H9 (cell line): ENCODE results near the gene TSC22D3. TPM values are rescaled to one million over a fixed set of nuclear protein-coding genes. Genes with fewer than 3 reads are reported as not detected.
A peak's percentile ranks its signal among the peaks of the same experiment; 100 is the strongest.

Source experiments
- DNase-seq: peaks from one replicate; pipeline ENCODE4 v3.0.0-alpha.2; 2017
- H2AFZ ChIP-seq: one replicate; pipeline ENCODE4 v1.6.1; 2013; ENCODE audit warnings: mild to moderate bottlenecking, low read length, control low read depth, moderate library complexity
- H2AK5ac ChIP-seq: 2 replicates; pipeline ENCODE4 v1.6.1; 2013; ENCODE audit warnings: low read length, control low read depth, mixed read lengths; ENCODE audit not compliant: insufficient read length
- H2BK120ac ChIP-seq: one replicate; pipeline ENCODE4 v1.6.1; 2013; ENCODE audit warnings: low read depth, mild to moderate bottlenecking, low read length, control low read depth, inconsistent platforms; ENCODE audit not compliant: poor library complexity, severe bottlenecking
- H2BK12ac ChIP-seq: 2 replicates; pipeline ENCODE4 v1.6.1; 2013; ENCODE audit warnings: low read length, control low read depth, mixed read lengths, low read depth; ENCODE audit not compliant: insufficient read length
- H2BK15ac ChIP-seq: 2 replicates; pipeline ENCODE4 v1.6.1; 2013; ENCODE audit warnings: low read depth, low read length, control low read depth
- H2BK20ac ChIP-seq: one replicate; pipeline ENCODE4 v1.6.1; 2013; ENCODE audit warnings: low read depth, mild to moderate bottlenecking, low read length, control low read depth, inconsistent platforms; ENCODE audit not compliant: poor library complexity, severe bottlenecking
- H2BK5ac ChIP-seq: 2 replicates; pipeline ENCODE4 v1.6.1; 2013; ENCODE audit warnings: low read length, control low read depth, mixed read lengths; ENCODE audit not compliant: insufficient read length
- H3K14ac ChIP-seq: 2 replicates; pipeline ENCODE4 v1.6.1; 2013; ENCODE audit warnings: low read length, control low read depth; ENCODE audit not compliant: insufficient read depth
- H3K18ac ChIP-seq: 2 replicates; pipeline ENCODE4 v1.6.1; 2013; ENCODE audit warnings: low read depth, mild to moderate bottlenecking, mixed read lengths, low read length, control low read depth; ENCODE audit not compliant: insufficient read length
- H3K23ac ChIP-seq: 2 replicates; pipeline ENCODE4 v1.6.1; 2013; ENCODE audit warnings: low read length, control low read depth, mixed read lengths, low read depth; ENCODE audit not compliant: insufficient read length
- H3K23me2 ChIP-seq: 2 replicates; pipeline ENCODE4 v1.6.1; 2013; ENCODE audit warnings: low read depth, mild to moderate bottlenecking, mixed read lengths, low read length, control low read depth; ENCODE audit not compliant: insufficient read length, poor library complexity, severe bottlenecking
- H3K27ac ChIP-seq: 2 replicates; pipeline ENCODE4 v1.5.1; 2013; ENCODE audit warnings: low read length, control low read depth, mixed read lengths, low read depth; ENCODE audit not compliant: insufficient read length
- H3K27me3 ChIP-seq: 2 replicates; pipeline ENCODE4 v1.6.1; 2013; ENCODE audit warnings: low read length, control low read depth, inconsistent platforms; ENCODE audit not compliant: insufficient read depth
- H3K4ac ChIP-seq: 2 replicates; pipeline ENCODE4 v1.6.1; 2013; ENCODE audit warnings: low read depth, mild to moderate bottlenecking, control low read depth, inconsistent platforms, low read length, moderate library complexity
- H3K4me1 ChIP-seq: 2 replicates; pipeline ENCODE4 v1.6.1; 2013; ENCODE audit warnings: low read length, control low read depth, inconsistent platforms; ENCODE audit not compliant: insufficient read depth
- H3K4me2 ChIP-seq: 2 replicates; pipeline ENCODE4 v1.6.1; 2013; ENCODE audit warnings: low read length, control low read depth, mixed read lengths; ENCODE audit not compliant: insufficient read length, insufficient read depth
- H3K56ac ChIP-seq: 2 replicates; pipeline ENCODE4 v1.6.1; 2013; ENCODE audit warnings: low read depth, mild to moderate bottlenecking, mixed read lengths, low read length, control low read depth; ENCODE audit not compliant: insufficient read length
- H3K79me1 ChIP-seq: 2 replicates; pipeline ENCODE4 v1.6.1; 2013; ENCODE audit warnings: low read depth, mild to moderate bottlenecking, moderate library complexity, low read length, control low read depth, inconsistent platforms; ENCODE audit not compliant: insufficient read depth, poor library complexity, severe bottlenecking
- H3K79me2 ChIP-seq: 2 replicates; pipeline ENCODE4 v1.6.1; 2013; ENCODE audit warnings: low read length, control low read depth, inconsistent platforms; ENCODE audit not compliant: insufficient read depth
- H3K9ac ChIP-seq: 2 replicates; pipeline ENCODE4 v1.6.1; 2013; ENCODE audit warnings: low read length, control low read depth, mixed read lengths; ENCODE audit not compliant: insufficient read length; ENCODE audit errors: extremely low read depth
- H3K9me3 ChIP-seq: one replicate; pipeline ENCODE4 v1.6.1; 2013; ENCODE audit warnings: low read depth, low read length, inconsistent platforms; ENCODE audit not compliant: control insufficient read depth
- H3T11ph ChIP-seq: one replicate; pipeline ENCODE4 v1.6.1; 2013; ENCODE audit warnings: mild to moderate bottlenecking, low read length, control low read depth, inconsistent platforms
- H4K20me1 ChIP-seq: one replicate; pipeline ENCODE4 v1.6.1; 2013; ENCODE audit not compliant: control insufficient read depth, insufficient read length, insufficient read depth
- H4K5ac ChIP-seq: 2 replicates; pipeline ENCODE4 v1.6.1; 2013; ENCODE audit warnings: low read depth, mild to moderate bottlenecking, mixed read lengths, low read length, control low read depth; ENCODE audit not compliant: insufficient read length
- H4K8ac ChIP-seq: replicated peaks from 2 replicates; pipeline ENCODE4 v1.6.1; 2013; ENCODE audit warnings: low read length, control low read depth, mixed read lengths, low read depth; ENCODE audit not compliant: insufficient read length
- H4K91ac ChIP-seq: 2 replicates; pipeline ENCODE4 v1.6.1; 2013; ENCODE audit warnings: low read depth, mild to moderate bottlenecking, moderate library complexity, mixed read lengths, low read length, control low read depth; ENCODE audit not compliant: insufficient read length
- H3K27ac Mint-ChIP-seq, 3 experiments: 2 replicates in 2 of 3; 3 replicates in 1 of 3; pipeline ENCODE4 v1.8.0; 2020 to 2021; ENCODE audit warnings: mixed read lengths in 3 of 3, mild to moderate bottlenecking in 1 of 3, moderate library complexity in 1 of 3
- H3K27me3 Mint-ChIP-seq: 2 replicates; pipeline ENCODE4 v1.8.0; 2021; ENCODE audit warnings: low read depth, mild to moderate bottlenecking, moderate library complexity, mixed read lengths
- H3K36me3 Mint-ChIP-seq, 3 experiments: 2 replicates in 2 of 3; 3 replicates in 1 of 3; pipeline ENCODE4 v1.8.0; 2020 to 2021; ENCODE audit warnings: low read depth in 3 of 3, mixed read lengths in 3 of 3; ENCODE audit not compliant: insufficient read depth in 1 of 3
- H3K4me1 Mint-ChIP-seq, 2 experiments: 2 replicates each; pipeline ENCODE4 v1.8.0; 2020; ENCODE audit warnings: mixed read lengths in 2 of 2
- H3K4me3 Mint-ChIP-seq, 2 experiments: 2 replicates in 1 of 2; 3 replicates in 1 of 2; pipeline ENCODE4 v1.8.0; 2020 to 2021; ENCODE audit warnings: mild to moderate bottlenecking in 2 of 2, mixed read lengths in 2 of 2, moderate library complexity in 1 of 2
- H3K9me3 Mint-ChIP-seq, 2 experiments: 2 replicates in 1 of 2; 3 replicates in 1 of 2; pipeline ENCODE4 v1.8.0; 2020; ENCODE audit warnings: mild to moderate bottlenecking in 2 of 2, mixed read lengths in 2 of 2, moderate library complexity in 1 of 2
- CTCF ChIP-seq: fragments of 200-600 bp; sonication (generic); conservative IDR thresholded peaks from 3 replicates; pipeline ENCODE4 v1.8.0; 2021; ENCODE audit warnings: antibody characterized with exemption, mild to moderate bottlenecking
- WGBS: extraction: QIAGEN DNeasy Blood & Tissue Kit; methylation state at CpG from one replicate; pipeline ENCODE4 v1.1.7; 2013; ENCODE audit warnings: missing lambda C conversion rate, low lambda C conversion rate, mixed read lengths; ENCODE audit not compliant: insufficient read length; ENCODE audit errors: extremely low coverage; 5-methylcytosine and 5-hydroxymethylcytosine counted together
- total RNA-seq: library from RNA; stranded (reverse); gene quantifications from 2 replicates; pipeline ENCODE4 v1.2.1, GENCODE V29; 2021

Gene TSC22D3
- total RNA-seq, 1 experiment from 2014 or later: 10.5 TPM

- Histone ChIP-seq H3K4me2 (peak overlapping the region; percentile 52), H2AK5ac (no peak overlapping the region), H3K79me2 (no peaks in the 10 kb centered on the region), H2BK20ac (no peak overlapping the region), H3K56ac (no peak overlapping the region), H2BK120ac (no peak overlapping the region), H3K4ac (no peak overlapping the region), H2AFZ (no peak overlapping the region), H4K91ac (no peak overlapping the region), H4K5ac (no peak overlapping the region), H3K4me1 (no peaks in the 10 kb centered on the region; the same call in 1 of the 2 replicates), H2BK15ac (no peak overlapping the region), H3K9ac (no peak overlapping the region), H3K79me1 (no peaks in the 10 kb centered on the region), H3K18ac (no peak overlapping the region), H3T11ph (no peak overlapping the region), H3K23me2 (no peaks in the 10 kb centered on the region), H3K14ac (no peak overlapping the region), H3K27ac (no peak overlapping the region), H2BK5ac (no peak overlapping the region), H3K23ac (no peak overlapping the region), H3K9me3 (no peaks in the 10 kb centered on the region), H4K20me1 (no peaks in the 10 kb centered on the region), H4K8ac (no peak overlapping the region), H3K27me3 (no peaks in the 10 kb centered on the region; the same call in 1 of the 2 replicates), H2BK12ac (no peak overlapping the region)
- H3K27ac Mint-ChIP-seq: peak overlapping the region; percentile 42 to 99 (median 92); a peak in 3 of 7 replicates
- TF ChIP-seq CTCF: no peak
- no CpG with 5 or more reads among the region's 7 CpGs for WGBS
- H3K4me3 Mint-ChIP-seq: peak overlapping the region; percentile 88 to 93; a peak in 4 of 5 replicates
- peaks cover 0 to 2% (median 0%) of the 10 kb centered on the region in 3 experiments; a peak in 2 of 7 replicates for H3K36me3 Mint-ChIP-seq
- no peak for DNase-seq
- peaks cover 17 to 40% of the 10 kb centered on the region in 2 experiments for H3K4me1 Mint-ChIP-seq
- H3K9me3 Mint-ChIP-seq: peaks cover 0 to 46% of the 10 kb centered on the region in 2 experiments; a peak in 2 of 5 replicates
- peaks cover 11% of the 10 kb centered on the region for H3K27me3 Mint-ChIP-seq
Measured at GRCh38 chrX:107741404-107741790, 34.2 kb downstream of the TSC22D3 start.
